GM10248 (cell line): ENCODE data around the gene ARVCF.

Source experiments
- CTCF ChIA-PET: fragments of 300-600 bp; sonication (Branson Sonifier 250); formaldehyde crosslinking; extraction: SDS; loops from one replicate; lab custom pipeline; 2021; ENCODE audit warnings: antibody characterized with exemption; lab: Yijun Ruan, JAX
- POLR2A ChIA-PET: fragments of 350-650 bp; sonication (Branson Sonifier 250); formaldehyde crosslinking; extraction: SDS; loops from one replicate; lab custom pipeline; 2020; ENCODE audit warnings: antibody characterized with exemption; lab: Yijun Ruan, JAX
- DNase-seq: peaks from one replicate; pipeline ENCODE4 v3.0.0; 2012; ENCODE audit errors: extremely low spot score
- CTCF ChIP-seq: IDR thresholded peaks from 2 replicates; pipeline ENCODE4 v1.5.1; 2012; ENCODE audit warnings: mild to moderate bottlenecking, low read depth; ENCODE audit errors: extremely low read depth, missing control alignments, control extremely low read depth

The ARVCF gene

GRCh38 chr22:20012741-20013331 is 3.8 kb downstream of the ARVCF start:
- no peak for DNase-seq
- CTCF ChIA-PET = interaction anchor here (0.8 to 4.5 kb wide), 15 partner anchors 9 to 282 kb away, joined by 3 to 54 read pairs (median 5); no protein-coding TSS in a partner anchor
- no peak for TF ChIP-seq CTCF
- POLR2A ChIA-PET = no interaction called here

- no peak for TF ChIP-seq CTCF
- DNase-seq = no peak
- POLR2A ChIA-PET = interaction anchor here (1.1 kb wide), 1 partner anchor 14 kb away, joined by 3 read pairs; no protein-coding TSS in a partner anchor
- CTCF ChIA-PET = interaction anchor here (1.3 to 4.5 kb wide), 10 partner anchors 10 to 282 kb away, joined by 3 to 54 read pairs (median 6); no protein-coding TSS in a partner anchor
Observed at GRCh38 chr22:20011993-20012740, 4.5 kb downstream of the ARVCF start.

- TF ChIP-seq CTCF = no peak
- ChIA-PET CTCF (interaction anchor here (0.9 to 4.5 kb wide), 5 partner anchors 15 to 170 kb away, joined by 3 to 54 read pairs (median 4); no protein-coding TSS in a partner anchor), POLR2A (interaction anchor here (1.1 kb wide), 1 partner anchor 15 kb away, joined by 3 read pairs; no protein-coding TSS in a partner anchor)
Observed at GRCh38 chr22:20011123-20011992, 5.3 kb downstream of the ARVCF start.

GRCh38 chr22:20010307-20011122 is 6.1 kb downstream of the ARVCF start:
- CTCF ChIA-PET = interaction anchor here (0.9 to 1.8 kb wide), 4 partner anchors 16 to 41 kb away, joined by 3 to 5 read pairs (median 4); no protein-coding TSS in a partner anchor
- no peak for TF ChIP-seq CTCF
- no peak for DNase-seq
- POLR2A ChIA-PET = no interaction called here

More at GRCh38 chr22:20011123-20011992, 5.3 kb downstream of the ARVCF start:
- no peak for DNase-seq

- ChIA-PET POLR2A (no interaction called here), CTCF (interaction anchor here (1.3 kb wide), 1 partner anchor 40 kb away, joined by 3 read pairs; no protein-coding TSS in a partner anchor)
- no peak for TF ChIP-seq CTCF
- DNase-seq = no peak
Observed at GRCh38 chr22:20009582-20010306, 6.9 kb downstream of the ARVCF start.
